ENCODE results near the gene ZDHHC20.

GRCh38 chr13:21362741-21363140 is 96.4 kb downstream of the ZDHHC20 start:
- TF ChIP-seq, protein P1, sequence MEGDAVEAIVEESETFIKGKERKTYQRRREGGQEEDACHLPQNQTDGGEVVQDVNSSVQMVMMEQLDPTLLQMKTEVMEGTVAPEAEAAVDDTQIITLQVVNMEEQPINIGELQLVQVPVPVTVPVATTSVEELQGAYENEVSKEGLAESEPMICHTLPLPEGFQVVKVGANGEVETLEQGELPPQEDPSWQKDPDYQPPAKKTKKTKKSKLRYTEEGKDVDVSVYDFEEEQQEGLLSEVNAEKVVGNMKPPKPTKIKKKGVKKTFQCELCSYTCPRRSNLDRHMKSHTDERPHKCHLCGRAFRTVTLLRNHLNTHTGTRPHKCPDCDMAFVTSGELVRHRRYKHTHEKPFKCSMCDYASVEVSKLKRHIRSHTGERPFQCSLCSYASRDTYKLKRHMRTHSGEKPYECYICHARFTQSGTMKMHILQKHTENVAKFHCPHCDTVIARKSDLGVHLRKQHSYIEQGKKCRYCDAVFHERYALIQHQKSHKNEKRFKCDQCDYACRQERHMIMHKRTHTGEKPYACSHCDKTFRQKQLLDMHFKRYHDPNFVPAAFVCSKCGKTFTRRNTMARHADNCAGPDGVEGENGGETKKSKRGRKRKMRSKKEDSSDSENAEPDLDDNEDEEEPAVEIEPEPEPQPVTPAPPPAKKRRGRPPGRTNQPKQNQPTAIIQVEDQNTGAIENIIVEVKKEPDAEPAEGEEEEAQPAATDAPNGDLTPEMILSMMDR (IDR thresholded peaks at IDR 0.05): no peak
- TF ChIP-seq POLR2A (IDR thresholded peaks at IDR 0.05): no peak
